Articular chondrocyte of knee joint (primary cell): ENCODE measurements around the gene REXO2. TPM values are rescaled to one million over a fixed set of nuclear protein-coding genes. Genes with fewer than 3 reads are reported as not detected.

Source experiments
- total RNA-seq: library from RNA; depleted of rRNA; stranded (reverse); fragments of >200 nt; gene quantifications from 2 replicates; pipeline ENCODE4 v1.2.3, GENCODE V29; 2012

The REXO2 gene
- total RNA-seq, result 197 and 207 TPM in 2 replicates

GRCh38 chr11:114439229-114440120 lies at the start of gene REXO2:
Gene REXO2 (plus strand): TSS chr11:114439467. CDS start chr11:114439529, 62 bp downstream.

GRCh38 chr11:114400216-114400914 lies 38.9 kb upstream of the REXO2 start, which contains the start of the genes C11orf71 and RBM7:
Gene C11orf71 (minus strand): TSS chr11:114400511. CDS start chr11:114400331, 180 bp downstream.
Gene RBM7 (plus strand): TSS chr11:114400666. CDS start chr11:114400672, 6 bp downstream.

Other genes starting within 250 kb of the REXO2 start
- gene NNMT, start 143.1 kb upstream of the REXO2 start, total RNA-seq, result 975 and 1,572 TPM in 2 replicates
- gene C11orf71, start 39.0 kb upstream of the REXO2 start, total RNA-seq, result 3.1 and 4.2 TPM in 2 replicates
- gene RBM7, start 38.8 kb upstream of the REXO2 start, total RNA-seq, result 61.9 and 78.2 TPM in 2 replicates
- 0.11 TPM in 1 of 2 replicates, not detected in the other for gene NXPE1, start 120.4 kb downstream of the REXO2 start, total RNA-seq
- not detected in 2 replicates for gene NXPE4, start 156.3 kb downstream of the REXO2 start, total RNA-seq
- gene NXPE2, start 239.1 kb downstream of the REXO2 start, total RNA-seq, result 0.39 and 0.76 TPM in 2 replicates